Stimulated activated CD8-positive, alpha-beta memory T cell treated with anti-CD3 and anti-CD28 coated beads, Interleukin-4, amount 100 ng/mL, for 48 hours (primary cell): ENCODE measurements around the gene FBXW5.

Experiments
- DNase-seq: peaks from one replicate; pipeline ENCODE4 v3.0.0-alpha.2; 2020

FBXW5 gene

GRCh38 chr9:136977223-136977622, 32.7 kb upstream of the FBXW5 start, which contains the start of gene PTGDS:
Gene PTGDS (plus strand): TSS chr9:136977504. CDS start chr9:136977579, 75 bp downstream.
- DNase-seq = no peak

GRCh38 chr9:136975644-136976043, 31.1 kb upstream of the FBXW5 start:
- peak; percentile 75 for DNase-seq

GRCh38 chr9:136974817-136975535, 30.4 kb upstream of the FBXW5 start:
- no peak for DNase-seq

- DNase-seq = no peak
Measured at GRCh38 chr9:136973618-136974617, 29.4 kb upstream of the FBXW5 start.

GRCh38 chr9:136972743-136973142, 28.2 kb upstream of the FBXW5 start:
- DNase-seq = no peak

GRCh38 chr9:136972335-136972734, 27.8 kb upstream of the FBXW5 start:
- no peak for DNase-seq

GRCh38 chr9:136971746-136972145, 27.2 kb upstream of the FBXW5 start:
- DNase-seq = no peak

- DNase-seq = no peak
Measured at GRCh38 chr9:136970361-136970760, 25.8 kb upstream of the FBXW5 start.

GRCh38 chr9:136969774-136970173, 25.2 kb upstream of the FBXW5 start:
- no peak for DNase-seq

- DNase-seq = no peak
Measured at GRCh38 chr9:136969150-136969549, 24.6 kb upstream of the FBXW5 start.

- no peak for DNase-seq
Measured at GRCh38 chr9:136968333-136969127, 24.0 kb upstream of the FBXW5 start.

- peak; percentile 49 for DNase-seq
Measured at GRCh38 chr9:136965771-136966484, 21.4 kb upstream of the FBXW5 start.

GRCh38 chr9:136964833-136965422, 20.4 kb upstream of the FBXW5 start:
- no peak for DNase-seq

GRCh38 chr9:136964171-136964689, 19.7 kb upstream of the FBXW5 start:
- no peak for DNase-seq

- DNase-seq = no peak
Measured at GRCh38 chr9:136963751-136964150, 19.2 kb upstream of the FBXW5 start.

GRCh38 chr9:136963341-136963740, 18.8 kb upstream of the FBXW5 start:
- DNase-seq = no peak

GRCh38 chr9:136962701-136963248, 18.2 kb upstream of the FBXW5 start:
- DNase-seq = no peak

GRCh38 chr9:136962163-136962562, 17.6 kb upstream of the FBXW5 start:
- DNase-seq = no peak

- no peak for DNase-seq
Measured at GRCh38 chr9:136961279-136962065, 16.9 kb upstream of the FBXW5 start.

- no peak for DNase-seq
Measured at GRCh38 chr9:136960938-136961275, 16.4 kb upstream of the FBXW5 start.
